Middle frontal gyrus (tissue), 1 donor: Measurements from ENCODE around the gene ASAH2.
"Not testable (repeated sequence)": the region's sequence is repeated elsewhere in the genome, so short reads cannot be mapped to it uniquely, and the experiment has no call there.

ENCODE experiments used
- DNase-seq: peaks from one replicate; pipeline ENCODE4 v3.0.0-alpha.2; 2015; ENCODE audit warnings: low spot score; ENCODE audit errors: extremely low spot score

Gene ASAH2

DNA sequence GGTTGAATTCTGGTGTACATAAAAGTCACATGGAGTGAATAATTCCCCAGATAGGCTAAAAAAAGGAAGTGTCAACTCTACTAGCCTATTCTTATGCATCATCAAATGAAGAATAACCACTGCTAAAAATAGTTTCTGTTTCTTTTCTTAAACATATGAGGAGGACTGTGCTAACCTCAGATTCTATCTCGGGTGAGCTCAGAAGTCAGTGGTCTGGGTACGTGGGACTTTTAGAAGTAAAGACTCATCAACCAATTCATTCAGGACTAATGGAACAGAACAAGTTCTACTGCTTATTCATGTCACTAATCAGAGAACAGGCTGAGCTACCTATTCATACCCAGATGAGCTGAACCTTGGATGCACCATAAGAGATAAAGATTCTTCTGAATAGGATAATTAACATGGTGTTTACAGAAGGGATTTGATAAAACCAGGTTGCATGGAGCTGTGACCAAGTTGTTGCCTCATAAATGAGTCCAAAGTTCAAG, 9.5 kb upstream of the ASAH2 start:
- DNase-seq = no peak

DNA sequence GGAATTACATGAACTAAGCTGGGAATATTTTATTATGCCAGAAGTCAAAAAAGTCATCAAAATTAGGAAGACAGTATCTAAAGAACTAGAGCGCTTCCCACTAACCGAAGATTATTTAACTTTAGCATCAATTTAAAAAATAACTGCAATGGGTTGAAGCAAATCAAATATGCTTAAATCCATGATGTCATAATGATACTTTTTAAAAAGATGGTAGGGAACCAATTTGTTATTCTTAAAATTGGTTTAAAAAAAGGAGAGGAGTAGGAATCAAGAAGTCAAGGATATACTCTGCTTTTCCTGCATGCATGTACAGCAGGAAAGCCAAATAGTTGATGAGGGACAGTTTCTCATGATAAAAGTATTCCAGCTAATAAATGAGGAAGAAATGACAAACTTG, 3.2 kb upstream of the ASAH2 start:
- no peak for DNase-seq

GRCh38 chr10:50250096-50250854, 1.0 kb downstream of the ASAH2 start:
- no peak for DNase-seq

DNA sequence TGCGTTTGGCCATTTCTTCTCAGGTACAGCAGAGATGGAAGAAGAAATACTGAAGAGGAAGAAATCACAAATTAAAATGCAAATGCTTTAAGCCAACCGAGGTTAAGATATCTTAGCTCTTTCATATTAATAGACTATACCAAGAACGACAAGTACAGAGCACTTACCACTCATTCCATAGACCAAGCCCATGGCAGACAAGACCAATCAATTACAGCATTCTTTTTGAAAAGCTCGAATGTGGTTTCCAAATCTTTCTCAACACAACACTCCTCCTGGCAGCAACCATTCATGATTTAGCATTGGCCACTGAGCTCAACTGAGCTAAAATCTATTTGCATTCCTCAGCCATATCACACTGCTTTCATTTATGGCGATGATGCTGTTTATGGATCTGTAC, 2.7 kb downstream of the ASAH2 start:
- no peak for DNase-seq

- DNase-seq = no peak
These were observed 3.3 kb downstream of the ASAH2 start for GRCh38 chr10:50248062-50248461.

- DNase-seq = no peak
These were observed 7.1 kb downstream of the ASAH2 start for GRCh38 chr10:50244201-50244600.

DNA sequence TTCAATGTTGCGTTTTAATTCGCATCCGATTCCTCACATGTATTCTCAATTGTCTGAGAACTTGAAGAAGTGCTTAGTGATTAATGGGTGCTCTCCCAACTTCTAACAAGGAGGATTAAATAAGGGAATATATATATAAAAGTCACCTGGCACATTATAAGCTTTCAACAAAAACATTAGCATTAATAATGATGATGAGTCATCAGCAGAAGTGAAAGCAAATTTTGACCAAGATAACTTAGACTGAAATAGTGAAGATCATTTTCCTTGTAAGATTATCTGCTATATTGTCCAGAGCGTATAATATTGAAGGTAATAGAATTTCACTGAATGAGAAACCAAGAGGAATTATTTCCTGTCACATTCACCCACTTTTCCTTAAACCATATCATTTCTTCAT, 8.5 kb downstream of the ASAH2 start:
- no peak for DNase-seq

DNA sequence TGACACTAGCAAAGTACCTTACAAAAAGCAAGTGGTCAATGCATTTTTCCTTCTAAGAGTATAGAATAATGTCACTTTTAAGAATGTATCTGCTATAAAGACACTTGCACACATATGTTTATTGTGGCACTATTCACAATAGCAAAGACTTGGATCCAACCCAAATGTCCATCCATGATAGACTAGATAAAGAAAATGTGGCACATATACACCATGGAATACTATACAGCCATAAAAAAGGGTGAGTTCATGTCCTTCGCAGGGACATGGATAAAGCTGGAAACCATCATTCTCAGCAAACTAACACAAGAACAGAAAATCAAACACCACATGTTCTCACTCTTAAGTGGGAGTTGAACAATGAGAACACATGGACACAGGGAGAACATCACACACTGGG, 9.8 kb downstream of the ASAH2 start:
- DNase-seq = not testable (repeated sequence)

- no peak for DNase-seq
These were observed 16.8 kb downstream of the ASAH2 start for GRCh38 chr10:50234486-50234885.

DNA sequence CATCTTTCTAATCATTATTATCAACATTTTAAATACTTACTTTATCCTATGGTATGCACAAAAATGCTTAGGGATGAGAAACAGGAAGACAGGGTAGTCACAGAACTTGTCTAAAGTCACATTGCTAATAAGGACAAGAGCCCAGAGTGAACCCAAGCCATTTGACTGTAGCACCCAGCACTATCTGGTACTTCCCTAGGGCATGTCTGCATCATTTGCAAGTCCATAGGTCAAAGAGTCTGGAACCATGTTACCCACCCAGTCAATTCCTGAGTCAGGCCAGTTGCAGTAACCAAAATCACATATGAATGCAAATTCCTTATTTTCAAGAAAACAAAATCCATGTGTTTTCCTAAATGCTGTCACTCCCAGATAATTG, 19.1 kb downstream of the ASAH2 start:
- no peak for DNase-seq

DNA sequence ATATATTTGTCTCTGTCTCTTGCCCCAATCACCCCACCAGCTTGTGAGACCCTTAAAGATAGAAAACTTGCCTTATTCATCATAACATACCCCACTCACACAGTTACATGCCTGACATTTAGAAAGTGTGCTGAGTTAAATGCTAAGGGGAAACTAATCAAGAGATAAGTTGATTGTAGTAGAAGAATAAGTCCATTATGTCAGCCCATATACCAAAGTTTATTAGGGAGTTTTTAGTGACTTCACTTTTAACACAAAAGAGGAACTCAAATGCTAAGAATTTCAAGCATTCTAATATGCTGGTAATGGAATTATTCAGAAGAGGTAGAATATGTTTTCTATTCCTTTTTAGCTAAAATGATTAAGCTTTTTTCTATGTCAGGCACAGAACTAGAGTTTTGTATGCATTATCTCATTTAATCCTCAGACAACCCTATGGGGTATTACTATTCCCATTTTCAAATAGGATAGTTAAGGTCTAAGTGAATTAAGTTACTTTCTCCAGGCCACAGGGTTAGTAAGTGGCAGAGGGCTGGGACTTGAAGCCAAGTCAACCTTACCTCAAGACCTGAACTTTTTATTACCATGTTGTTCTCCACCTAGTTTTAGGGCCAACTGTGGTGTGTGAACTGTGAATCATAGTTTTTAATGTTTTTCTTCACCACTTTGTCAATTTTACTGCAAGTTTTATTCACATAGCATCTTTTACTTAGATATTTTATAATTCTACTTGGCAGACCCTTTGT, 19.6 kb downstream of the ASAH2 start:
- no peak for DNase-seq

GRCh38 chr10:50229460-50229859, 21.9 kb downstream of the ASAH2 start:
- DNase-seq = no peak

DNA sequence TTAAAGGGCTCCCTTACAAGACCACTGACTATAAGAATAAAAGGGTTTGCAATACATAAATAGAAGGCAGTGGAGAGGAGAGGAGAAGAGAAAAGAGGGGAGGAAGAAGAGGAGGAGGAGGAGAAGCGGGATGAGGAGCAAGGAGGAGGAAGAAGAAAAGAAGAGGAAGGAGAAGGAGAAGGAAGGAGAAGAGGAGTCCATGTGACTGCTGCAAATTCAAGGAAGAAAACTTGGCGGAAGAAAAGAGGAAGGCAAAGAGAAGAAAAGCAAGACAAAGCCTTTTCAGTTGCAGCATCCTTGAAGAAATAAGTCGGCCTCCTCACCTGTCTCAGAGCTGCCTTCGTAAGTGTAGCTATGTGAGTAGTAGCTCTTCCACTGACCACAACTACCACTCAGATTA, 22.6 kb downstream of the ASAH2 start:
- no peak for DNase-seq

GRCh38 chr10:50226610-50227009, 24.7 kb downstream of the ASAH2 start:
- DNase-seq = no peak

DNA sequence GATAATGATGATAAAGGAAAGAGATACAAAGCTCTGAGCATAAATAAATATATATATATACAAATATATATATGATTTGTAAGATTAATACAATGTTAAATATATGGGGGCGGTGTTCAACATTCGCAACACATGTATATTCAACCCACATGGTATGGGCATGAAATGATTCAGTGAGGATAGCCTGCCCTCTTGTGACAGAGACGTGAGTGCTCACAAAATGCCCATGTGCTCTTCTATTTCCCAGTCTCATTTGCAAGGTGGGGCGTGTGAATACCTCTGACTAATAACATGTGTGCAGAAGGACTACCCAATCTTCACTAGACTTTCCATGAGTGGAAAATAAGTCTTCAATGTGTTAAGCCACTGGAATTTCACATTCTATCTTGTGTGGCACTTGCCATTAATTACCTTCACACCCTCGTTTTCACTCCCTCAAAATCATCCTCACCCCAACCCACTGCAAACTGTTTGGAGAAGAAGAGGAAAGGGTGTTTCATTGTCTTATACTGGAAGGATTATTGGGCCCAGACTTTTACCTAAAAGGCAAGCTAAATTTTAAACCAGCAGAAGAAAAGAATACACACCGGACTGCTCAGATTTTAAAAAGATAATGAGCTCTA, 26.9 kb downstream of the ASAH2 start:
- no peak for DNase-seq

DNA sequence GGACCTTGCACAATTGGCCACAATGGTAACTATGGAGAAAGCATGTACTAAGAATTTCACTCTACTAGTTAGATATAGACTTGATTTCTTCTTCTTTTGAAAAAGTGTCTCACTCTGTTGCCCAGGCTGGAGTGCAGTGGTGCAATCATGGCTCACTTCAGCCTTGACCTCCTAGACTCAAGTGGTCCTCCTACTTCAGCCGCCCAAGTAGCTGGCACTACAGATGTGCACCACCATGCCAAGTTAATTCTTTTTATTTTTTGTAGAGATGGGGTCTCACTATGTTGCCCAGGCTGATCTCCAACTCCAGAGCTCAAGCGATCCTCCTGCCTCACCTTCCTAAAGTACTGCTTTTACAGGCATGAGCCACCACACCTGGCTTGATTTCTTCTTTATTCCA, 29.1 kb downstream of the ASAH2 start:
- DNase-seq = no peak

DNA sequence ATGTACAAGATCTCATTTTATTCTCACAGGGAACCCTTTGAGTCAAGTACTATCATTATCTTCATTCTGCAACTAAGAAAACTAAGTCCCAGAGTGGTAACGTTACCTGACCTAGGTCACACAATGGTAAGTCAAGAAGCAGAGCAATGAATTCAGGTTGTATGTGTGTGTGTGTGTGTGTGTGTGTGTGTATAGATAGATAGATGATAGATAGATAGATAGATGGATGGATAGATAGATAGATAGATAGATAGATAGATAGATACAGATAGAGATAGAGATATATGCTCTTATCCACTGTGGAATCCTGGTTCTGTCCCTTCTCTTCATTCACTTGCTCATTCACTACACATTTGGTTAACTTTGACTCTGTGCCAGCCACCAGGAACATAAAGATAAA, 29.8 kb downstream of the ASAH2 start:
- DNase-seq = no peak

DNA sequence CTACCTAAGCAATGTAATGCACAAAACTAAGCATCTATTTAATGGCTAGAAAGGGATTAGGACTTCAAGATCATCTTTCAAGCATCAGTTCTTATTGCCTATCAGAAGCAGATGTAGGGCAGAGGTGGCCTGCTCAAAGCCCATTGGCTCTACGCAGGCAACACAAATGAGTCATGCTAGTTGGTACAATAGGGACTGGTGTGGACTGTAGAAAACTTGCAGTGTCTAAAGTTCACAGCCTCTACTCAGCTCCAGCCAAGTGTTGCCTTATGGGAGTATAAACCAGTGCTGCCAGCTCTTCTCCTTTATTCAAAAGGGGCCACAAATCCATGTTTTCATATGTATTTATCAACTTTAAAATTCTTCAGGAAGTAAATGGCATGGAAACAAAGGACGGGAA, 31.7 kb downstream of the ASAH2 start:
- no peak for DNase-seq

- DNase-seq = no peak
These were observed 32.1 kb downstream of the ASAH2 start for GRCh38 chr10:50219200-50219599.

DNA sequence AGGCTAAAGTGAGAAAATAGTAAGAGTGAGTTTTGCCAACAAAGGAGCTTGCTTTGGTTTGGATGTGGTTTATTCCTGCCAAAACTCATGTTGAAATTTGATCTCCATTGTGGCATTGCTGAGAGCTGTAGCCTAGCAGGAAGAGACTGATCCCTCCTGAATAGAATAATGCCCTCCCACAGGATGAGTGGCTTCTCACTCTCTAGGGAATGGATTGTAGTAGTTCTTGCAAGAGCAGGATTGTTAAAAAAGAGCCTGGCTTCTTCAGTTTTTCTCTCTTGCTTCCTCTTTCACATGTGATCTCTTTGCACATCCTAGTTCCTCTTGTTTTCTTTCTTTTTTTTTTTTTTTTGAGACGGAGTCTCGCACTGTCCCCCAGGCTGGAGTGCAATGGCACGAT, 34.4 kb downstream of the ASAH2 start:
- no peak for DNase-seq

DNA sequence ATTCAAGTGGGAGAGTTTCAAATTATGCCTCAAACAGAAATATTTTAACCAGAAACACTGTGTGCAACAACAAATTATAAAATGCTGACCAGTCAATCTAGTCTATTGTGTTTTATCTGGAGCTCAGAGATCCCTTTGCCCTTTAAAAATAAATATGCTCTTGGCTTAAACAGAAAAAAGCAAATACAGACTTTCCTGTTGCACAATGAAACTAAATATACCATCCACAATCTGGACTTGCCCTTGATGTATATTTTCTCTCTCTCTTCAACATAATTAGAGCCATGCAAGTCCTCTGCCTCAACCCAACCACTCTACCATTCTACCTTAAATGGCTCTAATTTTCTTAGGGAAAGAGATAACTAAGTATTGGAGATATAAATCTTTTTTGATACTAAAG, 34.9 kb downstream of the ASAH2 start:
- DNase-seq = no peak

DNA sequence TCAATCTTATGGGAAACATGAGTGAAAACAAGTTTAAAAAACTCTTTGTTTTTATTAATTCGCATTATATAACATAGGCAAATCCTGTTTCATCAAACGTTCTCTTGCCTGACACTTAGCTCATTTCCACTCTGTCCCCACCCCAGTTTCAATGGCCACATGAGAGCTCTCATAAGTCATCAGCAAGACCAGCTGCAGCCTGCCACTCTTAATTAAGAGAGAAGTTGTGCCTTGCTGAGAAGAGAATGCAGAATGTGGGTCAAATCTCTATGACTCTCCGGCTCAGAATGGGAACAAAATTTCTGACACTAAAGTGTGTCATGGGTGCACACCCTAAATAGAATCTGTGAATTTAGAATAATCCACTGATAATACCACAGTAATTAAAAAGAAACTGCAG, 39.6 kb downstream of the ASAH2 start:
- DNase-seq = no peak
